Vagina (tissue), 2 donors: Measurements from ENCODE around the gene TENT5A. TPM values are rescaled to one million over a fixed set of nuclear protein-coding genes. Genes with fewer than 3 reads are reported as not detected.
"Not testable (repeated sequence)": the region's sequence is repeated elsewhere in the genome, so short reads cannot be mapped to it uniquely, and the experiment has no call there.

ENCODE experiments used
- DNase-seq, 2 donors: peaks; one replicate each; pipeline ENCODE4 v3.0.0-alpha.2; 2017; ENCODE audit errors: extremely low spot score in 2 of 2
- H3K27ac ChIP-seq: fragments of 200-600 bp; sonication (generic); one replicate; pipeline ENCODE4 v1.5.1; 2019
- H3K27me3 ChIP-seq: fragments of 200-600 bp; sonication (generic); one replicate; pipeline ENCODE4 v1.5.1; 2019
- H3K36me3 ChIP-seq, 2 donors: fragments of 200-600 bp; sonication (generic); one replicate each; pipeline ENCODE4 v1.5.1; 2017 to 2019
- H3K4me1 ChIP-seq: fragments of 200-600 bp; sonication (generic); one replicate; pipeline ENCODE4 v1.5.1; 2019
- H3K4me3 ChIP-seq, 2 donors: fragments of 200-600 bp; sonication (generic); 1 replicate in 1 of 2; 2 replicates in 1 of 2; pipeline ENCODE4 v1.5.1; 2016 to 2019
- H3K9me3 ChIP-seq: fragments of 200-600 bp; sonication (generic); one replicate; pipeline ENCODE4 v1.5.1; 2019
- CTCF ChIP-seq, 3 experiments: fragments of 450-650 bp in 2 of 3; fragments of 200-600 bp in 1 of 3; sonication (generic) in 1 of 3; IDR thresholded peaks; one replicate each; pipeline ENCODE4 v1.5.1; 2017 to 2019; ENCODE audit warnings: antibody characterized with exemption in 3 of 3, mild to moderate bottlenecking in 2 of 3, moderate library complexity in 2 of 3
- POLR2A ChIP-seq, 2 donors: fragments of 450-650 bp; IDR thresholded peaks; one replicate each; pipeline ENCODE4 v1.6.1; 2017; ENCODE audit warnings: antibody characterized with exemption in 2 of 2, mild to moderate bottlenecking in 2 of 2, moderate library complexity in 2 of 2
- POLR2AphosphoS5 ChIP-seq, 2 donors: sonication (generic); formaldehyde crosslinking; IDR thresholded peaks; one replicate each; pipeline ENCODE4 v1.9.0; 2017; ENCODE audit warnings: antibody characterized with exemption in 2 of 2, mild to moderate bottlenecking in 2 of 2, low read depth in 1 of 2; ENCODE audit not compliant: insufficient read depth in 1 of 2
- intact Hi-C: fragments of 100-400 bp; cut with DNase I; formaldehyde crosslinking; loops from one replicate; pipeline ENCODE4 v1.15.1; 2023
- total RNA-seq: library from RNA; depleted of rRNA; stranded (reverse); fragments of >200 nt; gene quantifications from one replicate; pipeline ENCODE4 v1.2.3, GENCODE V29; 2016

The TENT5A gene
- total RNA-seq, 1 donor from 2014 or later, result 20.6 TPM

GRCh38 chr6:81748994-81749393 is 3.5 kb downstream of the TENT5A start:
- intact Hi-C loops, result no loop called here
- TF ChIP-seq POLR2A (IDR thresholded peaks at IDR 0.05), result no peak
- no peak for TF ChIP-seq CTCF (IDR thresholded peaks at IDR 0.05)
- TF ChIP-seq POLR2AphosphoS5 (IDR thresholded peaks at IDR 0.05; ENCODE audit: insufficient read depth in 1 of 2, low read depth in 1 of 2), result no peak
- H3K4me1 ChIP-seq, result peaks cover 46% of the 10 kb centered on the region
- no peaks in the 10 kb centered on the region for H3K36me3 ChIP-seq
- peak overlapping the region; percentile 43 for H3K27ac ChIP-seq
- peak overlapping the region; percentile 85 to 87 for H3K4me3 ChIP-seq
- H3K9me3 ChIP-seq, result no peaks in the 10 kb centered on the region
- no peak for DNase-seq
- H3K27me3 ChIP-seq, result no peaks in the 10 kb centered on the region

GRCh38 chr6:81747327-81747726 is 5.2 kb downstream of the TENT5A start:
- no peaks in the 10 kb centered on the region for H3K9me3 ChIP-seq
- intact Hi-C loops, result no loop called here
- no peaks in the 10 kb centered on the region for H3K36me3 ChIP-seq
- peak overlapping the region; percentile 14 to 22 for H3K4me3 ChIP-seq
- DNase-seq, result no peak
- no peaks in the 10 kb centered on the region for H3K27me3 ChIP-seq
- peaks cover 42% of the 10 kb centered on the region for H3K4me1 ChIP-seq
- no peak overlapping the region for H3K27ac ChIP-seq
- TF ChIP-seq CTCF (IDR thresholded peaks at IDR 0.05) (no peak), POLR2AphosphoS5 (IDR thresholded peaks at IDR 0.05; ENCODE audit: insufficient read depth in 1 of 2, low read depth in 1 of 2) (no peak)

GRCh38 chr6:81744131-81744530 is 8.3 kb downstream of the TENT5A start:
- no peak overlapping the region for H3K27ac ChIP-seq
- intact Hi-C loops, result no loop called here

GRCh38 chr6:81743649-81744048 is 8.8 kb downstream of the TENT5A start:
- H3K4me1 ChIP-seq, result peaks cover 39% of the 10 kb centered on the region
- no peaks in the 10 kb centered on the region for H3K9me3 ChIP-seq
- H3K27ac ChIP-seq, result no peak overlapping the region
- intact Hi-C loops, result no loop called here
- no peak for TF ChIP-seq POLR2AphosphoS5 (IDR thresholded peaks at IDR 0.05; ENCODE audit: insufficient read depth in 1 of 2, low read depth in 1 of 2)
- no peak for TF ChIP-seq POLR2A (IDR thresholded peaks at IDR 0.05)
- TF ChIP-seq CTCF (IDR thresholded peaks at IDR 0.05), result no peak
- no peaks in the 10 kb centered on the region for H3K27me3 ChIP-seq
- DNase-seq, result no peak
- no peaks in the 10 kb centered on the region for H3K36me3 ChIP-seq
- no peak overlapping the region for H3K4me3 ChIP-seq

More at GRCh38 chr6:81744131-81744530, 8.3 kb downstream of the TENT5A start:
- no peak overlapping the region for H3K4me3 ChIP-seq
- H3K36me3 ChIP-seq, result no peaks in the 10 kb centered on the region
- TF ChIP-seq POLR2A (IDR thresholded peaks at IDR 0.05) (no peak), CTCF (IDR thresholded peaks at IDR 0.05) (no peak), POLR2AphosphoS5 (IDR thresholded peaks at IDR 0.05; ENCODE audit: insufficient read depth in 1 of 2, low read depth in 1 of 2) (no peak)
- no peak for DNase-seq
- no peaks in the 10 kb centered on the region for H3K27me3 ChIP-seq
- no peaks in the 10 kb centered on the region for H3K9me3 ChIP-seq
- peaks cover 42% of the 10 kb centered on the region for H3K4me1 ChIP-seq

- no peaks in the 10 kb centered on the region for H3K36me3 ChIP-seq
- no peak for TF ChIP-seq CTCF (IDR thresholded peaks at IDR 0.05)
- TF ChIP-seq POLR2A (IDR thresholded peaks at IDR 0.05), result no peak
- no peak for TF ChIP-seq POLR2AphosphoS5 (IDR thresholded peaks at IDR 0.05; ENCODE audit: insufficient read depth in 1 of 2, low read depth in 1 of 2)
- intact Hi-C loops, result no loop called here
These were observed 10.8 kb downstream of the TENT5A start for GRCh38 chr6:81741689-81742088.

GRCh38 chr6:81740591-81740990 is 11.9 kb downstream of the TENT5A start:
- H3K27ac ChIP-seq, H3K4me3 ChIP-seq, H3K9me3 ChIP-seq, intact Hi-C loops, H3K36me3 ChIP-seq, H3K27me3 ChIP-seq, DNase-seq: not testable (repeated sequence)
- H3K4me1 ChIP-seq, result peaks cover 10% of the 10 kb centered on the region

More at GRCh38 chr6:81741689-81742088, 10.8 kb downstream of the TENT5A start:
- H3K27me3 ChIP-seq, result no peaks in the 10 kb centered on the region
- no peak overlapping the region for H3K4me3 ChIP-seq
- H3K4me1 ChIP-seq, result peaks cover 19% of the 10 kb centered on the region
- H3K27ac ChIP-seq, result no peak overlapping the region
- no peaks in the 10 kb centered on the region for H3K9me3 ChIP-seq
- no peak for DNase-seq
